PC-3 (cell line): ENCODE results near the gene SRXN1.

Experiments used
- EZH2 ChIP-seq: fragments of 300-600 bp; sonication (generic); IDR thresholded peaks from one replicate; pipeline ENCODE4 v1.6.1; 2017; ENCODE audit warnings: antibody characterized with exemption, mild to moderate bottlenecking, low read length; ENCODE audit not compliant: unreplicated experiment
- EZH2phosphoT487 ChIP-seq: fragments of 300-600 bp; sonication (generic); IDR thresholded peaks from 2 replicates; pipeline ENCODE4 v1.6.1; 2018; ENCODE audit warnings: mild to moderate bottlenecking, antibody characterized with exemption, low read length, borderline replicate concordance
- TF ChIP-seq, protein P1 (sequence below): fragments of 300-600 bp; sonication (generic); conservative IDR thresholded peaks from 2 replicates; pipeline ENCODE4 v1.5.1; 2017; ENCODE audit warnings: antibody characterized with exemption, low read depth, mild to moderate bottlenecking, low read length

DNA sequence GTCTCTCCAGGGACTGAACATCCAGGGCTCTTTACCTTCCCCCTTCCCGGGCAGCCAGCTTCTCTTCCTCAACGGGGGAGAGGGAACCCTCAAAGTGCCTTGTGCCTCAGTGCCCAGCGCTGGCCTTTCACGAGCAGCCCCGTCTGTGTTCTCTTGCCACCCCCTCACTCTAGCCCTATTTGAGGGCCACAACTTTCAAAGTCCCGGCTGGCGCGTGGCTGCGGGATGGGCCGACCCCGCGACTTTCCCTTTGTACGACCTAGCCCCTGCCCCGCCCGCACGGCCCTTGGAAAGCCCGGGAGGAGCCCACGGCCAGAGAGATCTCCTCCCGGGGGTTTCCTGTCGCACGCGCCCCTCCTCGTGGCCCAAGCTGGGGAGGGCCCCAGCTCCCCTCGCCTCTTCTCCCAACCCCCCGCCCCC is 22.0 kb upstream of the SRXN1 start:
- TF ChIP-seq, protein P1, sequence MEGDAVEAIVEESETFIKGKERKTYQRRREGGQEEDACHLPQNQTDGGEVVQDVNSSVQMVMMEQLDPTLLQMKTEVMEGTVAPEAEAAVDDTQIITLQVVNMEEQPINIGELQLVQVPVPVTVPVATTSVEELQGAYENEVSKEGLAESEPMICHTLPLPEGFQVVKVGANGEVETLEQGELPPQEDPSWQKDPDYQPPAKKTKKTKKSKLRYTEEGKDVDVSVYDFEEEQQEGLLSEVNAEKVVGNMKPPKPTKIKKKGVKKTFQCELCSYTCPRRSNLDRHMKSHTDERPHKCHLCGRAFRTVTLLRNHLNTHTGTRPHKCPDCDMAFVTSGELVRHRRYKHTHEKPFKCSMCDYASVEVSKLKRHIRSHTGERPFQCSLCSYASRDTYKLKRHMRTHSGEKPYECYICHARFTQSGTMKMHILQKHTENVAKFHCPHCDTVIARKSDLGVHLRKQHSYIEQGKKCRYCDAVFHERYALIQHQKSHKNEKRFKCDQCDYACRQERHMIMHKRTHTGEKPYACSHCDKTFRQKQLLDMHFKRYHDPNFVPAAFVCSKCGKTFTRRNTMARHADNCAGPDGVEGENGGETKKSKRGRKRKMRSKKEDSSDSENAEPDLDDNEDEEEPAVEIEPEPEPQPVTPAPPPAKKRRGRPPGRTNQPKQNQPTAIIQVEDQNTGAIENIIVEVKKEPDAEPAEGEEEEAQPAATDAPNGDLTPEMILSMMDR, result no peak
- TF ChIP-seq EZH2, result no peak
- no peak for TF ChIP-seq EZH2phosphoT487
